Osteoblast (primary cell): ENCODE results near the gene MRPL36. TPM values are rescaled to one million over a fixed set of nuclear protein-coding genes. Genes with fewer than 3 reads are reported as not detected.
"Not testable (repeated sequence)": the region's sequence is repeated elsewhere in the genome, so short reads cannot be mapped to it uniquely, and the experiment has no call there.

Experiments used
- DNase-seq: peaks from one replicate; pipeline ENCODE4 v3.0.0; 2011; ENCODE audit warnings: low spot score, mixed read lengths; ENCODE audit not compliant: insufficient read length; ENCODE audit errors: missing footprints
- H2AFZ ChIP-seq: 2 replicates; pipeline ENCODE4 v1.6.0; 2011; ENCODE audit warnings: mild to moderate bottlenecking, low read length
- H3K27ac ChIP-seq: 2 replicates; pipeline ENCODE4 v1.5.1; 2011; ENCODE audit warnings: mild to moderate bottlenecking, low read depth, low read length, moderate library complexity
- H3K27me3 ChIP-seq: 2 replicates; pipeline ENCODE4 v1.6.0; 2012; ENCODE audit warnings: mild to moderate bottlenecking, control low read depth, inconsistent platforms, low read length, moderate library complexity; ENCODE audit not compliant: insufficient read depth
- H3K36me3 ChIP-seq: 2 replicates; pipeline ENCODE4 v1.5.1; 2011; ENCODE audit warnings: mild to moderate bottlenecking, low read length, control low read depth, moderate library complexity; ENCODE audit not compliant: insufficient read depth
- H3K4me1 ChIP-seq: 2 replicates; pipeline ENCODE4 v1.5.1; 2011; ENCODE audit warnings: mild to moderate bottlenecking, low read length, control low read depth, moderate library complexity; ENCODE audit not compliant: insufficient read depth
- H3K4me2 ChIP-seq: 2 replicates; pipeline ENCODE4 v1.6.0; 2011; ENCODE audit warnings: mild to moderate bottlenecking, low read length; ENCODE audit not compliant: insufficient read depth
- H3K4me3 ChIP-seq: fragments of 200-600 bp; sonication (generic); 3 replicates; pipeline ENCODE4 v1.5.1; 2012; ENCODE audit warnings: mild to moderate bottlenecking, low read length, inconsistent platforms; ENCODE audit not compliant: insufficient read depth
- H3K79me2 ChIP-seq: 2 replicates; pipeline ENCODE4 v1.6.0; 2012; ENCODE audit warnings: mild to moderate bottlenecking, low read length, control low read depth, inconsistent platforms; ENCODE audit not compliant: insufficient read depth
- H3K9me3 ChIP-seq: 2 replicates; pipeline ENCODE4 v1.5.1; 2011; ENCODE audit warnings: low read depth, low read length, control low read depth
- H4K20me1 ChIP-seq: 2 replicates; pipeline ENCODE4 v1.6.0; 2012; ENCODE audit warnings: mild to moderate bottlenecking, low read length, control low read depth; ENCODE audit not compliant: insufficient read depth
- total RNA-seq: library from RNA; depleted of rRNA; stranded (reverse); fragments of >200 nt; gene quantifications from 2 replicates; pipeline ENCODE4 v1.2.3, GENCODE V29; 2012
- TF ChIP-seq, protein P1 (sequence below): IDR thresholded peaks from 2 replicates; pipeline ENCODE4 v1.5.1; 2011; ENCODE audit warnings: mild to moderate bottlenecking, low read depth, low read length, moderate library complexity; ENCODE audit errors: extremely low read depth

The MRPL36 gene
- total RNA-seq, 1 donor, result 35.1 TPM

DNA sequence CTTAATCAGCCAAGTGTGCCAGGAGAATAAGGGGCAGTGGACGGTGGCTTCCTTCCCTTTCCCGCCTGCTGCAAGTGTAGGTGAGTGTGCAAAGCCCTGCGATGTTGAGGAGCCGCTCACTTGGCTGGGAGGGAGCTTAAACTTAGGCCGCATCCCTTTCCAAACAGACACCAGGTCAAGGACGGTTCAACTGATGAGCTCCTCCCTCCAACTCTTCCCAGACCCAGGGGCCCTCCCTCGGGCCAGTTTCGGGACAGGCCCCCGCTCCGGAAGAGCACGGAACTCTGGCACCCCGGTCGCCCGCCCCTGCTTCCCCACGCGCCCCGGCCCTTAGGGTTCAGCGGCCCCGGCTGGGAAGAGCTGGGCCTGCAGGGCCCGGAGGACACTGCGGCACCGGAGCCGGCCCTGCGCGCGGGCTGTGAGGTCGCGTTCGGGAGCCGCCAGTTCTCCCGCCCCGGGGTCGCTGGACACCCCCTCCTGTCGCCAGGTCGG is 481 bp downstream of the MRPL36 start:
- H3K4me2 ChIP-seq, result peak overlapping the region; percentile 98
- H3K79me2 ChIP-seq, result peaks cover 58% of the 10 kb centered on the region
- H3K4me3 ChIP-seq, result peak overlapping the region; percentile 95
- peak overlapping the region; percentile 90 for H3K27ac ChIP-seq
- peaks cover 32% of the 10 kb centered on the region for H3K36me3 ChIP-seq
- peaks cover 31% of the 10 kb centered on the region for H3K4me1 ChIP-seq
- H3K9me3 ChIP-seq, result no peaks in the 10 kb centered on the region
- H4K20me1 ChIP-seq, result peaks cover 7% of the 10 kb centered on the region
- H3K27me3 ChIP-seq, result no peaks in the 10 kb centered on the region
- DNase-seq, result peak; percentile 90
- peak overlapping the region; percentile 20 for H2AFZ ChIP-seq
- TF ChIP-seq, protein P1, sequence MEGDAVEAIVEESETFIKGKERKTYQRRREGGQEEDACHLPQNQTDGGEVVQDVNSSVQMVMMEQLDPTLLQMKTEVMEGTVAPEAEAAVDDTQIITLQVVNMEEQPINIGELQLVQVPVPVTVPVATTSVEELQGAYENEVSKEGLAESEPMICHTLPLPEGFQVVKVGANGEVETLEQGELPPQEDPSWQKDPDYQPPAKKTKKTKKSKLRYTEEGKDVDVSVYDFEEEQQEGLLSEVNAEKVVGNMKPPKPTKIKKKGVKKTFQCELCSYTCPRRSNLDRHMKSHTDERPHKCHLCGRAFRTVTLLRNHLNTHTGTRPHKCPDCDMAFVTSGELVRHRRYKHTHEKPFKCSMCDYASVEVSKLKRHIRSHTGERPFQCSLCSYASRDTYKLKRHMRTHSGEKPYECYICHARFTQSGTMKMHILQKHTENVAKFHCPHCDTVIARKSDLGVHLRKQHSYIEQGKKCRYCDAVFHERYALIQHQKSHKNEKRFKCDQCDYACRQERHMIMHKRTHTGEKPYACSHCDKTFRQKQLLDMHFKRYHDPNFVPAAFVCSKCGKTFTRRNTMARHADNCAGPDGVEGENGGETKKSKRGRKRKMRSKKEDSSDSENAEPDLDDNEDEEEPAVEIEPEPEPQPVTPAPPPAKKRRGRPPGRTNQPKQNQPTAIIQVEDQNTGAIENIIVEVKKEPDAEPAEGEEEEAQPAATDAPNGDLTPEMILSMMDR, result no peak

DNA sequence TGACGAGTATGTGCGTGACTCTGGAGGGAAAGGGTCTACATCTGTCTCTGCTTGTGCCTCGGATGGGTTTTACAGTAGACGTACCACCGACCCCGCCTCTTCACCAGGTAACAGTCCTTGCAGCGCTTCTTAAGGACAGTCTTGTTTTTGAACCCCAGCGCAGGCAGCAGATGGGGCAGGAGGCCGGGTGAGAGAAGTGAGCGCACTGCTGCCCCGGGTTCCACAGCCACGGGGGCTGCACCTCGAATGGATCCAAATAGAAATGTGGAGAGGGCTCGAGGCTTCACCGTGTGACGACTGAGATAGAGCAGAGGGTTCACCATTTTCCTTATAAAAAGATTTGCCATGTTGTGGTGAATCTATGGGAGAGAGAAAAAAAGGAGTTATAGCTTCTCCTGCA is 1.0 kb downstream of the MRPL36 start:
- not testable (repeated sequence) for H3K9me3 ChIP-seq, H4K20me1 ChIP-seq, H3K27me3 ChIP-seq, DNase-seq
- peak overlapping the region; percentile 18 for H2AFZ ChIP-seq
- H3K79me2 ChIP-seq, result peaks cover 52% of the 10 kb centered on the region
- peaks cover 37% of the 10 kb centered on the region for H3K4me1 ChIP-seq
- peak overlapping the region; percentile 98 for H3K4me2 ChIP-seq
- peak overlapping the region; percentile 95 for H3K4me3 ChIP-seq
- peaks cover 31% of the 10 kb centered on the region for H3K36me3 ChIP-seq
- peak overlapping the region; percentile 90 for H3K27ac ChIP-seq

DNA sequence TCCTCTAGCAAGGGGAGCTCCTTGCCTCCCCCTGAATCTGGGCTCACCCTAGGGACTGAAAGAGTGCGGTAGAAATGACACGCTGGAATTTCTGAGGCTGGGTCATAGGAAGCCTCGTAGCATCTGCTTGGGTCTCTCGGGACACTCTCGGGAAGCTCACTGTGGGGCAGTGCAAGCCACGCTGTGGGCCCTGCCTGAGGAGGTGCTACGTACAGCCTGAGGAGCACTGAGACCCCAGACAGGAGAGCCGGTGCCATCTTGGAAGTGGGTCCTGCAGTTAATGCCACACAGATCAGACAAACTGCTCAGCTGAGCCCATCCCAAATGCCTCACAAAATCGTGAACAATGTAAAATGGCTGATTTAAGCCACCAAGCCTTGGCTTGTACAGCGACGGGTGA is 1.8 kb downstream of the MRPL36 start:
- Histone ChIP-seq H4K20me1 (peaks cover 7% of the 10 kb centered on the region), H3K27ac (no peak overlapping the region), H3K36me3 (peaks cover 23% of the 10 kb centered on the region), H3K79me2 (peaks cover 45% of the 10 kb centered on the region), H3K4me2 (no peak overlapping the region), H2AFZ (no peak overlapping the region), H3K27me3 (no peaks in the 10 kb centered on the region), H3K4me3 (no peak overlapping the region), H3K4me1 (peaks cover 44% of the 10 kb centered on the region), H3K9me3 (no peaks in the 10 kb centered on the region)
- TF ChIP-seq, protein P1, result no peak
- DNase-seq, result peak; percentile 35

DNA sequence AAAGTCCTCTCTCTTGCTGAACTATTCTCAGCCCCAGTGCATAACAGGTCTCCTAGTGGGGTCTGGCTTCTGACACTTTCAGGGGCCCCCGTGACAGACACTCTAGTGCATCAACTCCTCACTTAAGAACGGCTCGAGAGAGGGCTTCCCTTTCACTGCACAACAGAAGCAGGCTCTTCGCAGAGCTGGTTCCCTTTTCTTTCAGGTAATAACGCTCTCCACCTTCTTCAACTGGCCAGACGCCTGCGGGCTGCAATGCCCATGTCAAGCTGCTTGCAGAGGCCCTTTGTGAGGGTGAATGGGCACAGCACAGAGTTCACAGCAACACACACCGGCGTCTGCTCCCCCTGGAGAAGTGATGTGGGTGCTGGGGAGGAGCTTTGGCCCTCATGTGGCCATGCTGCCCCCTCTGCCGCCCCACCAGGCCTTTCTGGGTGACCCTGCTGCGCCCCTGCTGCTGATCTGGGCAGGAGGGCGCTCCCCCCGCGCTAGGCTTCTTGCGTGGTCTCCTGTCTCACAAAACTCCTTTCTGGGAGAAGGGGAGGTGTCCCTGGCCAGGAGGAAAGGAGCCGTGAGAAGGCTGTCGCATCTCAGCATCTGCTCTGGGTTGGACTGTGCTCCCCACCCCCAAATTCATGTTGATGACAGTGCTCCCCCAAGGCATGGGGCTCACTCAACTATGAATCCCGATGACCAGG is 2.4 kb downstream of the MRPL36 start:
- H3K4me1 ChIP-seq, result peaks cover 48% of the 10 kb centered on the region
- TF ChIP-seq, protein P1, result no peak
- H4K20me1 ChIP-seq, result peaks cover 7% of the 10 kb centered on the region
- peak; percentile 30 for DNase-seq
- no peak overlapping the region for H3K4me2 ChIP-seq
- no peaks in the 10 kb centered on the region for H3K9me3 ChIP-seq
- no peak overlapping the region for H3K27ac ChIP-seq
- H3K4me3 ChIP-seq, result no peak overlapping the region
- H2AFZ ChIP-seq, result no peak overlapping the region
- peaks cover 19% of the 10 kb centered on the region for H3K36me3 ChIP-seq
- H3K79me2 ChIP-seq, result peaks cover 39% of the 10 kb centered on the region
- no peaks in the 10 kb centered on the region for H3K27me3 ChIP-seq
